Endodermal cell (in vitro differentiated cells): ENCODE data around the gene TFEB. TPM values are rescaled to one million over a fixed set of nuclear protein-coding genes. Genes with fewer than 3 reads are reported as not detected.

ENCODE experiments used
- DNase-seq: peaks from one replicate; pipeline ENCODE4 v3.0.0-alpha.2; 2017
- H3K27ac ChIP-seq: 2 replicates; pipeline ENCODE4 v1.5.1; 2013; ENCODE audit warnings: mild to moderate bottlenecking, low read depth, low read length, moderate library complexity
- H3K27me3 ChIP-seq: 2 replicates; pipeline ENCODE4 v1.6.1; 2013; ENCODE audit warnings: mild to moderate bottlenecking, low read length, moderate library complexity; ENCODE audit not compliant: insufficient read depth, control insufficient read depth, poor library complexity, severe bottlenecking
- H3K36me3 ChIP-seq: 2 replicates; pipeline ENCODE4 v1.7.0; 2013; ENCODE audit warnings: mild to moderate bottlenecking, low read length, moderate library complexity; ENCODE audit not compliant: control insufficient read depth, insufficient read depth
- H3K4me1 ChIP-seq: one replicate; pipeline ENCODE4 v1.7.0; 2013; ENCODE audit warnings: low read length; ENCODE audit not compliant: control insufficient read depth, insufficient read depth
- H3K4me3 ChIP-seq: 2 replicates; pipeline ENCODE4 v1.5.1; 2013; ENCODE audit warnings: mild to moderate bottlenecking, low read length, moderate library complexity
- H3K9ac ChIP-seq: 2 replicates; pipeline ENCODE4 v1.6.1; 2013; ENCODE audit warnings: mild to moderate bottlenecking, low read length, moderate library complexity; ENCODE audit not compliant: poor library complexity, severe bottlenecking; ENCODE audit errors: extremely low read depth
- H3K9me3 ChIP-seq: 2 replicates; pipeline ENCODE4 v1.6.1; 2013; ENCODE audit warnings: mild to moderate bottlenecking, low read length, moderate library complexity; ENCODE audit not compliant: control insufficient read depth
- H3K27ac Mint-ChIP-seq: 2 replicates; pipeline ENCODE4 v1.8.0; 2020; ENCODE audit warnings: mixed read lengths
- H3K27me3 Mint-ChIP-seq: 2 replicates; pipeline ENCODE4 v1.8.0; 2021; ENCODE audit warnings: mild to moderate bottlenecking, mixed read lengths; ENCODE audit not compliant: insufficient read depth
- H3K36me3 Mint-ChIP-seq: 2 replicates; pipeline ENCODE4 v1.8.0; 2020; ENCODE audit warnings: low read depth, mixed read lengths
- H3K4me1 Mint-ChIP-seq: 2 replicates; pipeline ENCODE4 v1.8.0; 2020; ENCODE audit warnings: mixed read lengths
- H3K4me3 Mint-ChIP-seq: 2 replicates; pipeline ENCODE4 v1.8.0; 2020; ENCODE audit warnings: mild to moderate bottlenecking, moderate library complexity, mixed read lengths
- H3K9me3 Mint-ChIP-seq: 2 replicates; pipeline ENCODE4 v1.8.0; 2020; ENCODE audit warnings: mild to moderate bottlenecking, mixed read lengths
- CTCF ChIP-seq: fragments of 200-600 bp; sonication (generic); conservative IDR thresholded peaks from 2 replicates; pipeline ENCODE4 v1.5.0; 2021; ENCODE audit warnings: antibody characterized with exemption, mild to moderate bottlenecking
- WGBS, 2 experiments: methylation state at CpG; one replicate each; pipeline versions ENCODE4 v1.1.5 to v1.1.7; 2013; ENCODE audit warnings: missing lambda C conversion rate in 2 of 2, mixed read lengths in 1 of 2; ENCODE audit not compliant: insufficient coverage in 1 of 2, insufficient read length in 1 of 2; 5-methylcytosine and 5-hydroxymethylcytosine counted together
- total RNA-seq, 2 donors: library from RNA; stranded (reverse); fragmentation: NEBNext Ultra II Directional in 1 of 2; extraction: Animal tissue kit (Norgen Biotek cat#: 25700) in 1 of 2; gene quantifications; 2 replicates in 1 of 2; 3 replicates in 1 of 2; pipeline ENCODE4 v1.2.1, GENCODE V29; 2021

Gene TFEB
- total RNA-seq, 2 donors from 2014 or later, result 0.24 TPM; not detected in 1

- 52 to 57% methylated on average over 3 to 9 of the region's 9 CpGs for WGBS, 2 experiments
- Mint-ChIP-seq H3K36me3 (no peaks in the 10 kb centered on the region), H3K27ac (no peak overlapping the region)
Observed at GRCh38 chr6:41687501-41688175, 47.8 kb downstream of the TFEB start.

GRCh38 chr6:41685641-41686380 lies 49.6 kb downstream of the TFEB start:
- Mint-ChIP-seq H3K4me3 (no peak overlapping the region), H3K27ac (no peak overlapping the region), H3K4me1 (peaks cover 10% of the 10 kb centered on the region), H3K36me3 (no peaks in the 10 kb centered on the region), H3K27me3 (peaks cover 7% of the 10 kb centered on the region), H3K9me3 (no peaks in the 10 kb centered on the region)
- TF ChIP-seq CTCF, result no peak
- no peak overlapping the region for H3K4me3 ChIP-seq
- no peaks in the 10 kb centered on the region for H3K27me3 ChIP-seq
- no peak overlapping the region for H3K27ac ChIP-seq
- H3K4me1 ChIP-seq, result no peaks in the 10 kb centered on the region
- 96 to 98% methylated on average over 6 to 7 of the region's 7 CpGs for WGBS, 2 experiments
- no peak for DNase-seq
- H3K36me3 ChIP-seq, result no peaks in the 10 kb centered on the region
- no peaks in the 10 kb centered on the region for H3K9me3 ChIP-seq
- no peak overlapping the region for H3K9ac ChIP-seq

More at GRCh38 chr6:41687501-41688175, 47.8 kb downstream of the TFEB start:
- Histone ChIP-seq H3K36me3 (no peaks in the 10 kb centered on the region), H3K9me3 (no peaks in the 10 kb centered on the region), H3K27ac (no peak overlapping the region), H3K27me3 (no peaks in the 10 kb centered on the region), H3K4me3 (no peak overlapping the region), H3K4me1 (no peaks in the 10 kb centered on the region), H3K9ac (no peak overlapping the region)
- Mint-ChIP-seq H3K4me1 (peaks cover 10% of the 10 kb centered on the region), H3K9me3 (no peaks in the 10 kb centered on the region), H3K27me3 (peaks cover 7% of the 10 kb centered on the region), H3K4me3 (no peak overlapping the region)
- no peak for TF ChIP-seq CTCF
- DNase-seq, result peak; percentile 93

GRCh38 chr6:41684311-41685180 lies 50.9 kb downstream of the TFEB start:
- Mint-ChIP-seq H3K36me3 (no peaks in the 10 kb centered on the region), H3K27me3 (peaks cover 5% of the 10 kb centered on the region), H3K27ac (no peak overlapping the region), H3K4me1 (peaks cover 10% of the 10 kb centered on the region), H3K9me3 (no peaks in the 10 kb centered on the region), H3K4me3 (no peak overlapping the region)
- H3K27ac ChIP-seq, result no peak overlapping the region
- no peaks in the 10 kb centered on the region for H3K27me3 ChIP-seq
- no peak overlapping the region for H3K4me3 ChIP-seq
- no peaks in the 10 kb centered on the region for H3K36me3 ChIP-seq
- 89 to 91% methylated on average over 11 to 25 of the region's 25 CpGs for WGBS, 2 experiments
- H3K9ac ChIP-seq, result no peak overlapping the region
- no peak for TF ChIP-seq CTCF
- H3K4me1 ChIP-seq, result no peaks in the 10 kb centered on the region
- DNase-seq, result peak; percentile 42
- H3K9me3 ChIP-seq, result no peaks in the 10 kb centered on the region
